Left renal pelvis (tissue), 4 donors: ENCODE results near the gene TPM2. TPM values are rescaled to one million over a fixed set of nuclear protein-coding genes. Genes with fewer than 3 reads are reported as not detected.

Experiments used
- DNase-seq, 4 donors: peaks; one replicate each; pipeline ENCODE4 v3.0.0-alpha.2; 2013; ENCODE audit warnings: low read depth in 4 of 4, low spot score in 3 of 4
- polyA plus RNA-seq, 4 donors: library from polyadenylated mRNA; unstranded; fragments of 120-200 nt; gene quantifications; one replicate each; pipeline ENCODE4 v1.2.1, GENCODE V29; 2013; ENCODE audit not compliant: insufficient read length in 4 of 4

The TPM2 gene
- polyA plus RNA-seq, 4 donors: 150 to 285 (median 184) TPM

DNA sequence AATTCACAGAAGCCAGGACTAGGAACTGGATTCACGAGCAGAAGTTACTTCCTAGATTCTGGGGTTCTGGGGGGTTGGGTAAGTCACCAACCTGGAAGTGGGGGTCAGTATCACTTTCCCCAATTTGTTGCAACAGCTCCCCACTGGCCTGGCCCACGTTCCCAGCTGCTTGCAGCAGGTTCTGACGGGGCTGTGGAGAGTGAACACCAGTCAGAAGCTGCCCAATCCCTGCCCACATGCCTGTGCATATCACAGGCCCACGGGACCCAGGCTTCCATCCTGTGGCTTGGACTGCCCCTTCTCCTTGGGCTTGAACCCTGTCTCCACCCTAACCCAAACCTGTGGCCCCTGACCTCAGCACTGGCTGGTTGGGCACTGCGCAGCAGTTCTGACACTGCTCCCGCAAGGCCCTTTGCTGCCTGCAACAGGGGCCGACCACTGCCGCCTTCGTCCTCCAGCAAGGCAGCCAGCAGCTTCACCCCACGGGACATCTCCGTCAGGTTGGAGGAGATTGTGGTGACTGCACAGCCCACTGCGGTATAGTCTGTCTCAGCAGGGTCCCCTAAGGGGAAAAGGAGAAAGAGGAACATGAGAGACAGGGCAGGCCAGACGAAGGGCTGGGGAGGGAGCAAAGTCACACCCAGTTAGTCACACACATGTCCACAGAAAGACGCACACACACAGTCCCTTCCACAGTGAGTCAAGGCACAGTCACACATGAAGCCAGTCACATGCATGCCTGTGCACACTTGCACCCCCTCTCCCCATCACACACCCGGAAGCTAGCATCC is 29.2 kb upstream of the TPM2 start:
- no peak for DNase-seq

DNA sequence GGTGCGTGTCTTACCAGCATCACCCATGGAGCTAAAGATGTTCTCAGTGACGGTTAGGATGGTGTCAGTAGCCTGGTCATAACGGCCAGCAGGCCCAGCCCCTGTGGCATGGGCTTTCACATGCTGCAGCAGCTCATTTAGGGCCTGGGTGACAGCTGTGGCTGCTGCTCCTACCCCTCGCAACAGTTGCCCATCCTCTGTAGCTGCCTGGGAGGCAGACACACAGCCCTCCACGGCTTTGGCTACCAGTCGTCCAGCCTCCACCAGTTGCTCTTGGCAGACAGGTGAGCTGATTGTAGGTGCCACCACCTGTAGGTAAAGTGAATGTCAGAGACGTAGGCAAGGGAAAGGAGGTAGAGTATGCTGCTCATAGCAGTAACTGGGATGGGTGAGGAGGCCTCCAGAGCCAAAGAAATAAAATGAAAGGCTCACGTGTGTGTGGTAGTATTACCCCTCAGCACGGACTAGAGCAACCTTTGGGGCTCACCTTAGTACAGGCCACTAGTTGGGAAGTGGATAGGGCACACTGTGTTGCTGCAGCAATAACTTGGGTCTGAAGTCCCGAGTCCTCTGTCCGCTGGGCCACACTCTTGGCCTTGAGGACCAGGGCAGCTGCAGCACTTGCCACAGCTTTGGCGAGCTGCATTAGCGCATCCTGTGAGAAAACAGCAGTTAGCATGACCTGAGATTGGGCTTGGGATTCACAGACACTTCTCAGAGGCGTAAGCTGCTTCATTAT is 27.6 kb upstream of the TPM2 start:
- no peak for DNase-seq

- no peak for DNase-seq
Observed at GRCh38 chr9:35716230-35716629, 26.5 kb upstream of the TPM2 start.

DNA sequence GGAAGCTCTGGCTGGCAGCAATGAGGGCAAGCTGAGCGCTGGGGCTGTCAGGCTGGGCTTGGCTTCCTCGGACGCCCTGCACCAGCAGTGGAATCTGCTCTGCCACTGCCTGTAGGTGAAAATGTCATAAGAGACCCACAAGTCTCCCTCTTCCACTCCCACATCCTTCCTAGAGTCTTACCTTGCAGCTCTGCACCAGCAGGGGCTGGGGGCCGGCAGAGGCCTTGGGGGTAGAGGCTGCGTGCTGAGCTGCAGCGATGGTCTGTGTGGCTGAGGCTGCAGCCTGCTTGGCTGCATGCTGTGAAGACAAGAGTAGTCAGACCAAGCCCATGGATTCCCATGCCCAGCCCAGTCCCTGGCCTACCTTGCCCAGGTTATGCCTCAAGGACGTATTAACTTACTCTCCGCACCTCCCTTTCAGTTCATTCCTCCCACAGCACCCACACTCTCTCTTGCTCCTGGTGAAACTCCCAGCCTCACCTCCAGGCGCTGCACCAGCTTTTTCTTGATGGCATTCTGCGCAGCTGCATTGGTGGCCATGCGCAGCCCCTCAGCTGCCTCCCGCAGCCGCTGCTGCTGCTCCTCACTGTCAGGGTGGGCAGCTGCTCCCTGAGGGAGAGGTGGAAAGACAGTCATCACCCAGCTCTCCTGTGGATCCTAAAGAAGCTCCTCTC is 25.0 kb upstream of the TPM2 start:
- DNase-seq: no peak

DNA sequence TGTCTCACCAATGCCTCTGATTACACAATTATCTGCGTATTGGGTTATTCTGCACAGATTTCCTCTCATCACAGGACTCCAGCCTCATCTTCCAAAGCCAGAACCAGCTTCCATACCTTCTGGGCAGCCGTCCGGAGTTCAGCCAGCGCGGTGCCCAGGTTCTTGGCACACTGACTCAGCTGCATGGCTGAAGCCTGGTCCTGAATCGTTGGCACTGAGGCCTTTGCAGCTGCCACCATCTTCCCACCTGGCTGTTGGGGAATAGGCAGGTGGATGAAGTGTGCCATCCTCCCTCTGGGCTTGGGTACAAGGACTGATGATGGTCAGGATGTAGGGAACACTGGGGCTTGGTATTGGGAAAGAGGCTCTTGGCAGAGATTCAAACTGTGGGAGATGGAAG is 24.4 kb upstream of the TPM2 start:
- DNase-seq: no peak

DNA sequence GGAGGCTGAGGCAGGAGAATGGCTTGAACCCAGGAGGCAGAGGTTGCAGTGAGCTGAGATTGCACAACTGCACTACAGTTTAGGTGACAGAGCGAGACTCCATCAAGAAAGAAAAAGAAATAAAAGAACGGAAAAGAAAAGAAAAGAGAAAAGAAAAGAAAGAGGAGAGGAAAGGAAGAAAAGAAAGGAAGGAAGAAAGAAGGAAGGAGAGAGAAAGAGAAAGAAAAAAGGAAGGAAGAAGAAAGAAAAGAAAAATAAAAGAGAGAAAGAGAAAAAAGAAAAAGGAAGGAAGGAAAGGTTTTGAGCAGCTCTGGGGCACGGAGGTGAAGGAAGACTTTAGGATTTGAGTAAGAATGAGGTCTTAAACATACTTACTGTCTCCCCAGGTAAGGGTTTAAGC is 23.9 kb upstream of the TPM2 start:
- no peak for DNase-seq

GRCh38 chr9:35712762-35713400 is 23.2 kb upstream of the TPM2 start:
- no peak for DNase-seq

GRCh38 chr9:35711501-35712428 is 22.0 kb upstream of the TPM2 start:
- no peak for DNase-seq

DNA sequence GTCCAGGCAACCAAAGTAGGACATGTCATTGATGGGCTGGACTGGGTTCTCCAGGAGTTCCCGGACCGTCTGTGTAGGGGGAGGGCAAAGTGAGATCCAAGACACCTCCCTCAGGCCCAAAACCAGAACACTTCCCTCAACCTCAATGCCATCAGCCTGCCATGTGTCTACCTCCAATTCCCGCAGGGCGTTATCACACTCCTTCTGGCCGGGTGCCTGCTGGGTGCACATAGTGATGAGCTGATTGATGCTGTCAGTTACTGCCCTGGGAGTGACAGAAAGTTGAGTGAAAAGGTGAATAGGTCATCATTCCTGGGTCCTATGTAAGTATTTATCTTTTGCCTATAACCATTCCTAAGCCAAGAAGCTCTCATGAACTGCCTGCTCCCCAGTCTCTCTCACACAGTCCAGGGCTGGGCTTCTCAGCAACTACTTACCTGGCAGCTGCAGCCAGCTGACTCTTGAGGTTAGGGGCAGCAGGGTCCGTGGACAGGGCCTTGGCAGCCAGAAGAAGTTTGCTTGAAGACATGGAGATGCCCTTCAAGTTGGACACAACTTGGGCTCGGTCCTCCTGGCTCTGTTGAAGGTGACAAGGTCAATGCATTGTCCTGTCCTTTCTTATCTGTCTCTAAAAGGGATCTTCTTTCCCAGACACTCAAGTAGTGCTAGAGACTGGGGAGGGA is 21.2 kb upstream of the TPM2 start:
- no peak for DNase-seq

GRCh38 chr9:35708146-35708545 is 18.4 kb upstream of the TPM2 start:
- DNase-seq: no peak

- no peak for DNase-seq
Observed at GRCh38 chr9:35706951-35707350, 17.2 kb upstream of the TPM2 start.

GRCh38 chr9:35705836-35706430 is 16.2 kb upstream of the TPM2 start:
- DNase-seq: no peak

DNA sequence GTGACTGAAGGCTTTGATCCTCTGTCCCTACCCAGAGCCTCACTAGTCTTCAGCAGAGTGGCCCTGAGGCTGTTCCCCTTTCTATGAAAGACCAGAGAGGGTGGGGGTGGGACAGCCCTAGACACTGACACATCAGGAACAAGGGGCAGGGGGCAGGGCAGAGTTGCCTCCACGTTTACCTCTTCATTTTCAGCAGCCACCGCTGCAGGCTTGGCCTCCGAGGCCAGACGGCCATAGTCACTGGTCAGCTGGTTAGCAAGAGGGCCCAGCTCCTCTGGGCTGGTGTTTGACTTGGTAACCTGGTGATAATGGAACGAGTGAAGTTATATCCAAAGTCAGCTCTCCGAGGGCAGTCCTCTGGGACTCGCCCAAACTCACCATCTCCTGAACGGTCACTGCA is 15.6 kb upstream of the TPM2 start:
- no peak for DNase-seq

GRCh38 chr9:35703906-35704672 is 14.4 kb upstream of the TPM2 start:
- DNase-seq: no peak

DNA sequence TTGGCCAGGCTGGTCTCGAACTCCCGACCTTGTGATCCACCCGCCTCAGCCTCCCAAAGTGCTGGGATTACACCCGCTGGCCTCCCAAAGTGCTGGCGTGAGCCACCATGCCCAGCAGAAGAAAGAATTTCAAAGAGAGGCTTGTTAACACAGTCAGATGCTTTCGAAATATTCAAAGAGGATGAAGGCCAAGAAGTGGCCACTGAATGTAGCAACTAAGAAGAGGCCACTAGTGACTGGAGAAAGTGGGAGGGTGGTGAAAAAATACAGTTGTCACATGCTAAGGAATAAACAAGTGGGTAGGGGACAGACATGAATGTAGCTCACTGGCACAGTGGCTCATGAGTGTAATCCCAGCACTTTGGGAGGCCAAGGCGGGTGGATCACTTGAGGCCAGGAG is 13.0 kb upstream of the TPM2 start:
- no peak for DNase-seq

DNA sequence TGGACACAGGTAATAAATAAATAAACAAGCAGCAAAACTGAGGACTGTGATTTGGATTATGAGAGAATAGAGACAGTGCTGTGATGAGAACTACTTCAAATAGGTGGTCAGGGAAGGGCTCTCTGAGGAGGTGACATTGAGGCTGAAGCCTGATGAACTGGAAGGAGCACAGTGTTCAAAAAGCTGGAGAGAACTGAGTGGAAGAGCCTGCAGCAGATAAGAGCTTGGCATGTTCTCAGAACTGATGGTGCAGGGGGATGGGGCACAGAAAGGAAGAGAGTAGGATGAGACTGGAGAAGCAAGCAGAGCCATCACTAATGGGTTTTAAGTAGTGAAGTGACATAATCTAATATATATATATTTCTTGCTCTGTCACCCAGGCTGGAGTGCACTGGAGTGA is 11.2 kb upstream of the TPM2 start:
- no peak for DNase-seq

DNA sequence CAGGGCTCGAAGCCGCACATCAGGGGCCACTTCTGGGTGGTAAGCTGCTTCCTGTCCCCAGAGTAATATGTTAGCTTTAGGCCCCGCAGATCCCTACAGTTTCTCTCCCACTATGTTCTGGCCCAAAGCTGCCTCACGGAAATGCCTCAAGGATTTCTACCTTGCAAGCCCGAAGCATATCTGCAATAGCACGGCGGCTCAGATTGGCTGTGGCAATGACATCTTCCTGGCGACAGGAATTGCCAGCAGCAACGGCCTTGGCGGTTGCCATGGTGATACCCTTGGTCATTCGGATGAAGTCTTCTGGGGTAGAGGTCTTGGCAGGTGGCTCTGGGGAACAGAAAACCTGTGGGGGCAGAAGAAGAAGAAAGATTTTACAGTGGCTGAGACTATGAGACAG is 10.3 kb upstream of the TPM2 start:
- no peak for DNase-seq

DNA sequence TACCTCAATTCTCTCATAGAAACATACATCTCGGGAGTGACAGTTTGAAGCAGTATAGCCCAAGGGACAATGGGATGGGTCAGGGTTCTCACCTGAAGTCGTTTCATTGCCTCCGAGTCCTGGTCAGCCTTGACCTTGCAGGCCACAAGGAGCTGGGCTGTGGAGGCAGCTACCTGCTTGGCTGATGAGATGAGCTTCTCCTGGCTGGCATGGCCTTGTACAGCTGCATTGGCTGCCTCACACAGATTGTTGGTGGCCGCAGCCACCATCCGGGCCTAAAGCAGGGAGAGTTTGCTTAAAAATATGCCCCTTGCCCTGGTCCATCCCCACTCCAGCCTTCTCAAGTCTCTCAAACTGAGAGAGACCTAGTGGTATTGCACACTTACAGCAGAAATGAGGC is 8.5 kb upstream of the TPM2 start:
- DNase-seq: no peak
